Stimulated activated CD8-positive, alpha-beta memory T cell treated with anti-CD3 and anti-CD28 coated beads, Interleukin-12 subunit alpha, Interleukin-12 subunit beta, amount 100 ng/mL, for 4 hours (primary cell): ENCODE measurements around the gene SPTBN2.
"Not testable (repeated sequence)": the region's sequence is repeated elsewhere in the genome, so short reads cannot be mapped to it uniquely, and the experiment has no call there.

Experiments
- DNase-seq: peaks from one replicate; pipeline ENCODE4 v3.0.0-alpha.2; 2020; ENCODE audit warnings: low read depth

SPTBN2 gene

DNA sequence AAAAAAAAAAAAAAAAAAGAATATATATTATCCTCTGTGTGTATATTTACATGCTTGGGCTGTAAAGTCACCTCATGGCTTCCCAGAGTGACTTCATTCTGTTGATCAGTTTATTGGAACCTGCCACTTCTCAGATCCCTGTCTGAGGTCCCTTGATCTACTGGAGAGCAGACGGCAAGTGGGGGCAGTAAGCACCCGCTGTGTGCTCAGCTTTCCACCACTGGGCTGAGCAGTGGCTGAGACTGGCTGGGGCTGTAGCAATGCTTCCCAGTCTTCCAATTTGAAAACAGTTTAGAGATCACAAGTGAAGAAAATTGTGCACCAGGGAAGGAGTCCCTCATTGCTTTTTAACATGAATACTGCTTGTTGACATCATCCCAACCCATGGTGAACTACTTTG lies 44.4 kb downstream of the SPTBN2 start:
- DNase-seq, result no peak

DNA sequence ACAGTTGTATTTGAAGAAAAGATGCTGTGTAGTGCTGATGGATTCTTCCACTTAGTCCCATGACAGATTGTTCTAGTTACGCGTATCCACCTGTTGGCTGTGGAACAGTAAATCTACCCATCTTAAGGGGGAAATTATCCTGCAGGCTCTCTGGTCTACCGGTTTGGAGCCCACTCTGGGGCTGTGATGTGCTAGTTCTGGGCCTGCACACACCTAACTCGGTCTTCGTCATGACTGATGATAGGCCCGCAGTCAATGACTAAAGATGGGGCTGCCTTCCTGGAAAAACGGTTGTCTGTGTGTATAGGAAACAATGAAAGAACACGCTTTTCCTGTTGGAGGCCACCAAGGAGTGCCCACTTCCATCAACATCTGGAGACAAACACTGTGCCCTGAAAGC lies 45.1 kb downstream of the SPTBN2 start:
- no peak for DNase-seq

GRCh38 chr11:66680966-66681645 lies 47.9 kb downstream of the SPTBN2 start:
- no peak for DNase-seq

DNA sequence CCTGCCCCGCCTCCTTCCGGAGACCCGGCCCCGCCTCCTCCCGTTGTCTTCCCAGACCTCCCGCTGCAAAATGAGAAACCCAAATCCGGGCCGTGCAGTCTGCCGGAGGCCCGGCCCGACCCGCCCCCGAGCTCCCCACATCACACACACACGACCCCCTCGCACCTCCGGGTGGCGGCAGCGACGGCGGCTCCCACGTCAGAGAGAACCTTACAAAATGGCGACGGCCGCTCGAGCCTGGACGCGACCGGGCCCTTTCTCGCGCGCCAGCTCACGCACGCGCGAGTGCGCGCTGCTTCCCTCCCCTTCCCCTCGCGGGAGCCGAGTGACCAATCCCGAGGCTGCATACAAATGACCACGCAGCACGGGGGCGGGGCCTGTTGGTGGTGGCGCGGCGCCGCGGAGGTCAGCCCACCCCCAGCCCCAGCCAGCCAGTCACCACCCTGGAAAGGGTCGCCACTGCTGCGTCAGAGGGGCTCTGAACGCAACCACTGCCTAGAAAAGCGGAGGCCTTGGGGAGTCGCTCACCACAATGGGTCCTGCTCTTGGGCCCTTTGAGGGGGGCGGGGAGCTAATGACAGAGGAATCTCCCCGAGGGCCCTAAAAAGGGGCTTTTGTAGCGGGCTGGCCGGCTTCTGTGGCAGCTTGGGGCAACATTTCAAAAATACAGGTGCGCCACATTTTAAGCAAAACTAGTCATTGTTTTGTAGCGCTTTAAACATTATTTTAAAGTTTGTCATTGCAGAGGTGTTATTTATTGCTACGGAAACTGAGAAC lies 51.2 kb downstream of the SPTBN2 start, which contains the start of gene RBM4B:
Gene RBM4B (minus strand): TSS at position 289 of the 777 bp plus-strand sequence. CDS start 808 bp downstream, outside the sequence.
- DNase-seq, result peak; percentile 89

- no peak for DNase-seq
These were observed 52.0 kb downstream of the SPTBN2 start for GRCh38 chr11:66676931-66677598.

DNA sequence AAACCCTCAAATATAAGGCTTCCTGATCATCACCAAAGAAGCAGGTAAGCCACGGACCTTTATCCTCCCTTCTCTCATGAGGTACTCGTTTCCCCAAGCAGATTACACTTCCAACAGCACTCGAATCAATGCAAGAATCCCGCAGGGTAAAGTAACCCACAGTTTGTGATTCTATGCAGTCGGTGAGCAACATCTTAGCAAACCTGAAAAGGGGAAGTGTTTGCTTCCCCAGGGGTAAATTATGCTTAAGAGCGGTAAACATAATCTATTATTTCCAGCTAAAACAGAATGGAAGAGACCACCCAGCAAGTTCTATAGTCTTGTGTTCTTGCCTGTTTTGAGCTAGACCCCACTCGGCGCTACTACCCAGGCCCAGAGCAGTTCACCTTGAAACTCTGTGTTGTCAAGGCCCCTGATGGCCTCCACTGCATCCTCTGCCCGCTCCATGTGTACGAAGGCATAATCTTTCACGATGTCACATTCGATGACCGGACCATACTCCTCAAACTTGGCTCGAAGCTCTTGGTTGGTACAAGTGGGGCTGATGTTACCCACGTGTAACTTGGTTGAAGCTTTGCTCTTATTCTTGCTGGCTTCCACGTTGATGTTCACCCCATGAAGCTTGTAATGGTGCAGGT lies 52.6 kb downstream of the SPTBN2 start:
- no peak for DNase-seq

DNA sequence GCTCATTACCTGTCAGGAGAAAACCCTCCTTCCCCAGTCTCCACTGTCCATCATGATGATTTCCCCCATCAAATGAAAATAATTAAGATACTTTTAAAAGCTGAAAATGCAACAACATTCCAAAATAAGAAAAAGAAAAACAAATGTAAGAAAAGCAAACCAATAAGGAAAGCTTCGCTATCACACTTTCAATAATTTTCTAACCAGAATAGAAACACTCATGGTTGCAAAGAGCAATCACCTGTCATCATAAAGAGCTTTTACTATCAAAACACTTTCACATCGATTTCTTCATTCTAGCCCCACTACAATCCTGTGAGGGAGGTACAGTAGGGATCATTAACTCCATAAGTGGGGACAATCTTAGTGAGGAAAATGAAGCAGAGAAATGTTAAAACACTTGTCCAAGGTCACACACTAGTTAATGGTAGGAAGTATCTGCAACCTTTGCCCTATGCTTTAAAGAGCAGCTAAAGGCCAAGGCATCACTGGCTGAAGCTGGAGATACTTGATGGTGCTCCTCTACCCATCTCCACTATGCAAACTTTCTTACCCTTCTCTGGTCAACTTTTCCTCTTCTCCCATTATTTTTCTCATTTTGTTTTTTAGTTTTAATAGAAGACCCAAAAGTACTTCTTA lies 53.9 kb downstream of the SPTBN2 start:
- DNase-seq, result no peak

DNA sequence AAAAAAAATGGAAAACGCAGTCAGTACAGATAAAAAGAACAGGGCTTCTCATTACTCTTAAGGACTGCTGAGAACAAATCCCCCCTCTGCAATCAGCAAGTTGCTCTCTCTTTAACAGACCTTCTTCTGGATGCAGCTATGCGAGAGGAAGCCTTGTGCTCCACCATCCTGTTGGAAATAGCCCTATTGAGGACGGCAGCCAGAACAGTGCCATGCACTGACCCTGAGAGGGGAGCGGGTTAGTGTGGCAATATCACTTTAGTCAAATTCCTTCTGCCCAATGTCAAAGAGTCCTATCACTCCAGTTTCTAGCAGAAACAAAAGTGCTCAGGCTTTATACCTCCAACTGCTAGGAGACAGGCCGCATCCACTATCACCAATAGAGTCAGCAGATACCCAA lies 58.2 kb downstream of the SPTBN2 start:
- no peak for DNase-seq

DNA sequence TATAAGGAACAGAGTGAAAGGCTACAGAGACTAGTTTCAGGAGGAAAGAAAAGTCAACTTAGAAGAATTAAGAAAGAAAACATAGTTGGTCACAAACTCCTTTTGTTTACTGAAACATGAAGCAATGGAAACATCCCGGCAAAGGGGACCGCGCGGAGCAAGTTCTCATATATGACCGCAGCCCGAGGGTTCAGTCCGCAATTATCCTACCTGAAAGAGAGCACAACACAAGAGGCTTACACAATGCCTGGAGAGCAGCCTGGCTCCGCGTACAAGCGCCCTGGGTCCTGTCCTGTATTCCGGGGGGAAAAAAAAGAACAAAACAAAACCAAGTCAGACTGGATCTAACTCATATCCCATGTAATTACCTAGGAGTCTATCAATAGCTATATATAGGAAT lies 63.6 kb downstream of the SPTBN2 start:
- no peak for DNase-seq

GRCh38 chr11:66663741-66664296 lies 65.2 kb downstream of the SPTBN2 start:
- no peak for DNase-seq

GRCh38 chr11:66659763-66660162 lies 69.3 kb downstream of the SPTBN2 start:
- DNase-seq, result no peak

GRCh38 chr11:66653123-66653522 lies 75.9 kb downstream of the SPTBN2 start:
- no peak for DNase-seq

GRCh38 chr11:66652651-66653050 lies 76.4 kb downstream of the SPTBN2 start:
- no peak for DNase-seq

DNA sequence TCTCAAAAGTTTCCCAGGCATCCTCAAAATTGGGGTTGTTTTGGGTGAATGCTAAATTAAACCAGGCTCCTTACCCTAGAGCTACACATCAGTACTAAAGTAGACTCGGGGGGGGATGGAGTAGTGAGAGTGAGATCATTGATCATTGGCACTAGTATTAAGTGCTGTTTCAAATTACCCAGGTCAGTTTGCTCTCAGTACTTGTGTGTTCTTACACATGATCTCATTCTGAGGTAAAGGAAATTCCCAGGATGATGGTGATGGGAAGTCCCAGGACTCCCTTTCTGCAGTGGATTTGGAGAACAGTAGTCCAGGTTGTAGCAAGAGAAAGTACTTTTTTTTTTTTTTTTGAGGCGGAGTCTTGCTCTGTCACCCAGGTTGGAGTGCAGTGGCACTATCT lies 78.0 kb downstream of the SPTBN2 start:
- DNase-seq, result no peak

DNA sequence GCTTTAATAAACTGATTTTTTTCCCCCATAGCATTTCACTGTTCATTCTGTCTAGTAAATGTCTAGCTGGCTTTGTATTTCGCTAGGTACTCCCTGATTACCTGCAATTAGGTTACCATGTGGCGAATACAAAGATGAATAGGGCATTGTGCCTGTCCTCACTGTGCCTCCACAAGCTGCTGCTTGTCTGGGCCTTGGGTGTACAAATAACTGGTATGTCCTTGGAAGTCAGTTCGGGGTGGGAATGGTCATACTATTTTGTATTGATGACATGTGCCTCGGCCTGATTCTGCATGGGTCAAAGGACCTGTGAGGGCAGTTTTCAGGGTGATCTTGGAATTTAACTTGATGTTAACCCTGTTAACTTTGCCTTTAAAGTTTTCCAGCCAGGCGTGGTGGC lies 79.1 kb downstream of the SPTBN2 start:
- DNase-seq, result no peak

- no peak for DNase-seq
These were observed 82.2 kb downstream of the SPTBN2 start for GRCh38 chr11:66646828-66647227.

- DNase-seq, result no peak
These were observed 85.1 kb downstream of the SPTBN2 start for GRCh38 chr11:66643745-66644437.

GRCh38 chr11:66641834-66642233 lies 87.2 kb downstream of the SPTBN2 start:
- no peak for DNase-seq

DNA sequence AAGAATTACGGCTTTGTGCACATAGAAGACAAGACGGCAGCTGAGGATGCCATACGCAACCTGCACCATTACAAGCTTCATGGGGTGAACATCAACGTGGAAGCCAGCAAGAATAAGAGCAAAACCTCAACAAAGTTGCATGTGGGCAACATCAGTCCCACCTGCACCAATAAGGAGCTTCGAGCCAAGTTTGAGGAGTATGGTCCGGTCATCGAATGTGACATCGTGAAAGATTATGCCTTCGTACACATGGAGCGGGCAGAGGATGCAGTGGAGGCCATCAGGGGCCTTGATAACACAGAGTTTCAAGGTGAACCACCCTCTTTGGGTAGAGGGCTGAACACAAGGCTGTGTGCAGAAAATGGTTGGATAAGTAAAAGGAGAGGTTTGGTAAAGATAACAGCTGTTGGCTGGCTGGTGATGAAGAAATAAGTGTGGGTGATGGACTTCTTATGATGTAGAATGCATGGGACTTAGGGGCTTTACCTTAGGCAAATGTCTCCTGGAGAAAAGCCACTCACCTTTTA lies 89.1 kb downstream of the SPTBN2 start:
- not testable (repeated sequence) for DNase-seq

GRCh38 chr11:66639066-66639813 lies 89.8 kb downstream of the SPTBN2 start:
- peak; percentile 8 for DNase-seq
